Osteocyte (in vitro differentiated cells): ENCODE measurements around the gene PTGR3. TPM values are rescaled to one million over a fixed set of nuclear protein-coding genes. Genes with fewer than 3 reads are reported as not detected.

ENCODE experiments used
- DNase-seq: peaks from one replicate; pipeline ENCODE4 v3.0.0; 2021; ENCODE audit warnings: mixed read lengths; ENCODE audit not compliant: unreplicated experiment; ENCODE audit errors: extremely low spot score
- H3K27ac Mint-ChIP-seq: one replicate; pipeline ENCODE4 v1.8.0; 2021; ENCODE audit warnings: mild to moderate bottlenecking, mixed read lengths; ENCODE audit not compliant: unreplicated experiment
- H3K27me3 Mint-ChIP-seq: one replicate; pipeline ENCODE4 v1.8.0; 2021; ENCODE audit warnings: mixed read lengths; ENCODE audit not compliant: unreplicated experiment
- H3K36me3 Mint-ChIP-seq: one replicate; pipeline ENCODE4 v1.8.0; 2021; ENCODE audit warnings: mixed read lengths; ENCODE audit not compliant: unreplicated experiment
- H3K4me1 Mint-ChIP-seq: one replicate; pipeline ENCODE4 v1.8.0; 2021; ENCODE audit warnings: mixed read lengths; ENCODE audit not compliant: unreplicated experiment
- H3K4me3 Mint-ChIP-seq: one replicate; pipeline ENCODE4 v1.8.0; 2021; ENCODE audit warnings: mild to moderate bottlenecking, moderate library complexity, mixed read lengths; ENCODE audit not compliant: unreplicated experiment
- H3K9me3 Mint-ChIP-seq: one replicate; pipeline ENCODE4 v1.8.0; 2021; ENCODE audit warnings: mixed read lengths; ENCODE audit not compliant: unreplicated experiment
- CTCF ChIP-seq: fragments of 200-600 bp; sonication (generic); IDR thresholded peaks from 2 replicates; pipeline ENCODE4 v1.5.0; 2021; ENCODE audit warnings: antibody characterized with exemption, mild to moderate bottlenecking, moderate library complexity
- total RNA-seq: library from RNA; stranded (reverse); gene quantifications from 2 replicates; pipeline ENCODE4 v1.2.1, GENCODE V29; 2021

Gene PTGR3
- total RNA-seq, 1 donor from 2014 or later: 17.7 TPM

GRCh38 chr18:75223687-75224347 is 14.9 kb upstream of the PTGR3 start:
- no peak for DNase-seq
- peaks cover 26% of the 10 kb centered on the region for H3K4me1 Mint-ChIP-seq
- H3K27ac Mint-ChIP-seq: no peak overlapping the region

GRCh38 chr18:75222407-75222806 is 13.5 kb upstream of the PTGR3 start:
- H3K9me3 Mint-ChIP-seq: no peaks in the 10 kb centered on the region
- H3K27ac Mint-ChIP-seq: no peak overlapping the region
- no peaks in the 10 kb centered on the region for H3K36me3 Mint-ChIP-seq
- peaks cover 16% of the 10 kb centered on the region for H3K4me1 Mint-ChIP-seq
- DNase-seq: no peak
- H3K4me3 Mint-ChIP-seq: no peak overlapping the region
- TF ChIP-seq CTCF: no peak
- no peaks in the 10 kb centered on the region for H3K27me3 Mint-ChIP-seq

More at GRCh38 chr18:75223687-75224347, 14.9 kb upstream of the PTGR3 start:
- H3K4me3 Mint-ChIP-seq: no peak overlapping the region
- no peaks in the 10 kb centered on the region for H3K9me3 Mint-ChIP-seq
- no peaks in the 10 kb centered on the region for H3K27me3 Mint-ChIP-seq
- TF ChIP-seq CTCF: no peak
- H3K36me3 Mint-ChIP-seq: no peaks in the 10 kb centered on the region

DNA sequence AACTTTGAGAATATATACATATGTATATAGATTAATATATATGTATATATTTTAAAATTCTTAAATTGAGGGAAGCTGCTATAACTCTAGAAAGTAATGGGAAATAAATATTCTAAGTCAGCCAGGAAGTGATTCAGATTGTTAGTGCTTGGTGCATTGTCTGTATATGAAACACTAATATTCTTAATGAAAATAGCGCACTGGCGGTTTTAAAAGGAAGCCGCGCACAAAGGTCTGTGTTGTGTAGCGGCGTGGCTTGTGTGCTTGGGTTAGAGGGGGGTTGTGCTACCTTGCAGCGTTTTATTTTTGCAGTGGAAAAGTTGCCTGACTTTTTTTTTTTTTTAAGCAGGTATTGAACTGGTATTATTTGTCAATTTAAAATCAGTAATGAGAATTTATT is 13.0 kb upstream of the PTGR3 start:
- Mint-ChIP-seq H3K4me3 (no peak overlapping the region), H3K36me3 (no peaks in the 10 kb centered on the region), H3K9me3 (no peaks in the 10 kb centered on the region), H3K4me1 (peaks cover 13% of the 10 kb centered on the region), H3K27ac (no peak overlapping the region), H3K27me3 (no peaks in the 10 kb centered on the region)
- no peak for DNase-seq
- no peak for TF ChIP-seq CTCF

GRCh38 chr18:75221397-75221796 is 12.5 kb upstream of the PTGR3 start:
- no peak for TF ChIP-seq CTCF
- DNase-seq: no peak

GRCh38 chr18:75220551-75221355 is 11.8 kb upstream of the PTGR3 start:
- Mint-ChIP-seq H3K36me3 (no peaks in the 10 kb centered on the region), H3K4me1 (peaks cover 5% of the 10 kb centered on the region), H3K27ac (no peak overlapping the region), H3K27me3 (no peaks in the 10 kb centered on the region), H3K4me3 (no peak overlapping the region), H3K9me3 (no peaks in the 10 kb centered on the region)
- no peak for TF ChIP-seq CTCF
- no peak for DNase-seq

More at GRCh38 chr18:75221397-75221796, 12.5 kb upstream of the PTGR3 start:
- Mint-ChIP-seq H3K9me3 (no peaks in the 10 kb centered on the region), H3K27me3 (no peaks in the 10 kb centered on the region), H3K4me1 (peaks cover 8% of the 10 kb centered on the region), H3K27ac (no peak overlapping the region), H3K36me3 (no peaks in the 10 kb centered on the region), H3K4me3 (no peak overlapping the region)
